GM19099 (cell line): Measurements from ENCODE around the gene SEPTIN7.

Experiments used
- POLR2A ChIP-seq: IDR thresholded peaks from 3 replicates; pipeline ENCODE4 v1.6.1; 2011; ENCODE audit warnings: low read depth; ENCODE audit not compliant: insufficient read length; ENCODE audit errors: extremely low read depth

SEPTIN7 gene

DNA sequence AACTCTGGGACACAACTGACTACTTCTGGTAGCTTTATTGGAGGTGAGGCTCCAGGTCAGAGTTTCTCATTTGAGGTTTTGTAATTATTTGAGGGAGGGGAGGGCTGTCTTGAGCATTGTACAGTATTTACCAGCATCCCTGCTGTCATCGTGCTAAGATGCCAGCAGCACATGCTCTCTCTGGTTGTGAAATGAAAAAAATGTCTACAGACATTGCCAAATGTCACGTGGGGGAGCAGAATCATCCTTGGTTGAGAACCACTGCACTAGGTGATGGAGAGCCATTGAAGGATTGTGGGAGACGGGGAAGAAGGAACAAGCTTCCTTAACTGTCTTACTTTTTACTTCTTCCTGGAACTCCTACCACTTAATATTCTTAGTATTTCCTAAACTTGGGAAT is 5.0 kb downstream of the SEPTIN7 start:
- no peak for TF ChIP-seq POLR2A

DNA sequence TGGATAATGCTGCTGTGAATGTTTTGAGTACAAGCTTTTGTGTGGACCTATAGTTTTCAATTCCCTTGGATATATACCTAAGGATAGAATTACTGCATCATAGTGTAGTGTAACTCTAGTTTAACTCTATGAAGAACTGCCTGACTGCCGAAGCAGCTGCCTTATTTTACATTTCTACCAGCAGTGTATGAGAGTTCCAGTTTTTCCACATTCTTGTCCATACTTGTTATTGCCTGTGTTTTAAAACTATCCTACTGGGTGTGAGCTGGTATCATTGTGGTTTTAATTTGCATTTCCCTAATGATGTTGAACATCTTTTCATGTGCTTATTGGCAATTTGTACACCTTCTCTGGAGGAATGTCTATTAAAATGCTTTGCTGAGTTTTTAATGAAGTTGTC is 15.7 kb downstream of the SEPTIN7 start:
- no peak for TF ChIP-seq POLR2A

DNA sequence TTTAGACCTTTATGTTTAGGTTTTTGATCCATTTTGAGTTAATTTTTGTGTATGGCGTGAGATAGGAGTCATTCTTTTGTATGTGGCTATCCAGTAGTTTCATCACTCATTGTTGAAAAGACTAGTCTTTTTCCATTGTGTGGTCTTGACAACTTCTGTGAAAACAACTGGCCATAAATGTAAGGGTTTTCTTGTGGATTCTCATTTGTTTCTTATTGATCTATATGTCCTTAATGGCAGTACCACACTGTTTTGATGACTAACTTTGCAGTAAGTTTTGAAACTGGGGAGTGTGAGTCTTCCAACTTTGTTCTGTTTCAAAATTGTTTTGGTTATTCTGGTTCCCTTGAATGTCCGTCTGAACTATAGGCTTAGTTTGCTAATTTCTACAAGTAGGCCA is 16.3 kb downstream of the SEPTIN7 start:
- no peak for TF ChIP-seq POLR2A

DNA sequence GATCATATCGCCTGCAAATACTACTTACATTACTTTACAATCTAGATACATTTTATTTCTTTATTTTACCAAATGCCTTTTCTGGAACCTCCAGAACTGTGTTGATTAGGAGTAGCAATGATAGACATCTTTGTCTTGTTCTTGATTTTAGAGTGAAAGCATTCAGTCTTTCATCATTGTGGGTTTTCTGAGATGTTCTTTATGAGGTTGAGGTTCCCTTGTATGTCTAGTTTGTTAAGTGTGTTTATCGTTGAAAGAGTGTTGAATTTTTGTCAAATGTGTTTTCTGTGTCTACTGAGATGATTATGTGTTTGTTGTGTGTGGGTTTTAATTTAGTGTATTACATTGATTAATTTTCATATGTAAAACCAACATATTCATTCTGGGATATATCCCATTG is 17.1 kb downstream of the SEPTIN7 start:
- TF ChIP-seq POLR2A: no peak

DNA sequence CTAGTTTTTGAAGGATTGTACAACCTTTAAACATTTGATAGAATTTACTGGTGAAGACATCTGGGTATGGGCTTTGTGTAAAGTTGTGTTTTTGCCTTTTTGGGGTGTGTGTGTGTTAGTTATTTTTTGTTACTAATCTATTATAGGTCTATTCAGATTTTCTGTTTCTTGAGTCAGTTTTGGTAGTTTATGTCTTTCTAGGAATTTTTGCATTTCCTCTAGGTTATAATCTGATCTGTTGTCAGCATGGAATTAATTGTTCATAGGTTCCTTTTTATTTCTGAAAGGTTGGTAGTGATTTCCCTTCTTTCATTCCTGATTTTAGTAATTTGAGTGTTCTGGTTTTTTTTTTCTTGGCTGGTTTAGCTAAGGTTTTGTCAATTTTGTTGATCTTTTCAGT is 17.7 kb downstream of the SEPTIN7 start:
- no peak for TF ChIP-seq POLR2A

DNA sequence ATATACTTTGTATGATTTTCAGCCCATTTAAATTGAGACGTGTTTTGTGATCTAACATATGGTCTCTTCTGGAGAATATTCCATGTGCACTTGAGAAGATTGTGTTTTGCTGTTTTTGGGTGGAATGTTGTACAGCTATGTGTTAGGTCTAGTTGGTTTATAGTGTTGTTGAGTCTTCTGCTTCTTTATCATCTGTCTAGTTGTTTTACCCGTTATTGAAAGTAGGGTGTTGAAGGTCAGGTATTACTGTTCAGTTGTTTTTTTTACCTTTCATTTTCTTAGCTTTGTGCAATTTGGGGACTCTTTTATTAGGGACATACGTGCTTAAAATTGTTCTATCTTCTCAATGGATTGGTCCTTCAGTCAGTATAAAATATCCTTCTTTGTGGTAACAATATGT is 18.5 kb downstream of the SEPTIN7 start:
- TF ChIP-seq POLR2A: no peak

DNA sequence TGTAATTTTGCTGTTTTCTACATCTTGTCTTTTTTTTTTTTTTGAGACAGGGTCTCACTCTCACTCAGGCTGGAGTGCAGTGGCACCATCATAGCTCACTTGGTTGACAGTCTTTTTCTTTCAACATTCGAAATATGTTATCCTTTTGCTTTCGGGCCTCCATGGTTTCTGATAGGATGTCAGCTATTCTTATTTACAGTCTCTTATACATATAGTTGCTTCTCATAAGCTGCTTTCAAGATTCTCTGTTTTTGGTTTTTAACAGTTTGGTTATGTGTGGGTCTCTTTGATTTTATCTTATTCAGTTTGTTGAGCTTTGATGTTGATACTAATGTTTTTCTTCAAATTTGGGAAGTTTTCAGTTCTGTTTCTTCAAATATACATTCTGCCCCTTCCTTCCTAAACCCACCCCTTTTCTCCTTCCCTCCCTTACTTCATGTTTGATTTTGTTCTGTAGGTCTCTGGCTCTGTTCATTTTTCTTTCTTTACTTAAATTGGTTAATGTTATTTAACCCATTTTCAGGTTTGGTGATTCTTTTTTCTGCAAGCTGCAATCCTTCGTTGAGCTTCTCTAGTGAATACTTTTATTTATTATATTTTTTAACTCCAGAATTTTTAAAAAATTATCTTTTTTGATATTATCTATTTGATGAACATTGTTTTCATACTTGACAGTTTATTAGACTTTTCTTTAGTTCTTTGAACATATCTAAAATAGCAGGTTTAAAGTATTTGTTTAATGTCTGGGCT is 19.3 kb downstream of the SEPTIN7 start:
- no peak for TF ChIP-seq POLR2A

DNA sequence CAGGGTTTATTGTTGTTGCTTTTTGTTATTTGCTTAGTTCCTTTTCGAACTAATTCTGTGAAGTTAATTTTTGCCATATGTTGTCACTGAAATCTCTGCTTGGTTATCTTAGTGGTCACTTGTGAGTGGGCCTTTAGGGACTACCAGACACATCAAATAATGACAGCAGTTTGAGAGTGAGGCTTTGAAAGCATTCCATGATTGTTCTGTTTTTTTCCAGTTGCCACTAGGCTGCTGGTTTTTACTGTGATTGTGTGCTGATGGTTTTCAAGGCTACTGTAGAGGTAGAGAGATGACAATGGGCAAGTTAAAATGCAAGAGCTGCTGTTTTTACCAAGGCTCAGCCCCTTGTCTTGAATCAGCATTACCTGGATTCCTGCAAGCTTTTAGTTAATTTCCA is 20.0 kb downstream of the SEPTIN7 start:
- TF ChIP-seq POLR2A: no peak

DNA sequence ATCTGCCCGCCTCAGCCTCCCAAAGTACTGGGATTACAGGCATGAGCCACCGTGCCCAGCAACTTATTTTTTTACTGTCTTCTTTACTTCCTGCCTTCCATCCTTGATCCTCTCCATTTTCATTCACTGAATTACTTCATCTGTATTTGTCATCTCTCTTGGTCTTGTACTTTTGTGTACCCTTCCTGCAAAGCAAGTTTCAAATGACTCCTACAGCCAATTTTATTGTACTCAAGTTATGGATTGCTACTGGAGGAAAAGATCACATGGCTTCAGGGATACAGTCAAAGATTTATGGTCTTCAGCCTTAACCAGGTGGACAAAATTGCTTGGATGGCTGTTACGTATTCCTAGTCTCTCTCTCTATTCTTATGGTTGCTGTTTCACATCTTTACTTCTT is 22.6 kb downstream of the SEPTIN7 start:
- TF ChIP-seq POLR2A: no peak

DNA sequence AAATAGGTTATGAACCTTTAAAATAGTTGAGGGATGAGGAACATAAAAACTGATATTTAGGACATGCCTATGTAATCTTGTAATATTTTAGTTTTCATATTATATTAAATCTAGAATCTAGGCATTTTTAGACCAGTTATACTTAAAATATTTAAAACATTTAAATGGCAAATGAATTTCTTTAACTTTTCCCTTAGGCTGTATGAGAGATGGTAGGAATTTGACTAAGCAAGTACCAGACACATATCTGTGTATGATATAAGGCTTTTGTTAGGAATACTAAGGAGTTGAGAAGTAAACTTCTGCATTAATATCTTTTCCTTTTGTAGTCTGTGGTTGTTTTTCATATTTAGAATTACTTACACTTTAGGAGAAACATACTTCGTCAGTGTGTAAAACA is 25.1 kb downstream of the SEPTIN7 start:
- TF ChIP-seq POLR2A: no peak

DNA sequence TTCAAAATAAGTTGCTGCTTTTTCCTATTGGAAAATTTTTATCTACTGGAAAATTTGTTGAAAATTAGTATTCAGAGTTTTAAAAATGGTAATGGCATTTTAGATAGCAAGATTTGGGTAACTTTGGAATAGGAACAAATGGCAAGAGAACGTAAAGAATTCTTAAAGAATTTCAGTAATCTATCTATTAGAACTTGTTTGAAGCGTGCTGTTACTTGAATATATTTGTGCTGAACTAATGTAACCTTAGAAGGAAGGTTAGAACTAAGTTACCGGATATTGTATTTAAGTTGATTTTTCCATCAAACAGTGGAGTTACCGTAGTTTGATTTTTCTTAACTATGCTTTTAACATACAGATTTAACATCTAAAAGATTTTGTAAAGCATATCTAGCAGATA is 25.9 kb downstream of the SEPTIN7 start:
- no peak for TF ChIP-seq POLR2A

DNA sequence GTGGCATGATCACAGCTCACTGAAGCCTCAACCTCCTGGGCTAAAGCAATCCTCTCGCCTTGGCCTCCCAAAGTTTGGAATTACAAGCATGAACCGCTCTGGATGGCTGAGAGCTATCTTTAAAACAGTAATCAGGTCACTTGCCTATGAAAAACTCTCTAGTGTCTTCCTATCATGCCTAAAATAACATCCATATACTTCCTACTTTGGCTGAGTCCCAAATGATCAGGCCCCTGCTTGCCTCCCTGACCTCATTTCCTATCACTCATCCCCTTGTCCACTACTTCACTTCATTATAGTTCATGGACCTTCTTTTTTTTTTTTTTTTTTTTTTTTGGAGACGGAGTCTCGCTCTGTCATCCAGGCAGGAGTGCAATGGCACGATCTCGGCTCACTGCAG is 28.0 kb downstream of the SEPTIN7 start:
- TF ChIP-seq POLR2A: no peak

DNA sequence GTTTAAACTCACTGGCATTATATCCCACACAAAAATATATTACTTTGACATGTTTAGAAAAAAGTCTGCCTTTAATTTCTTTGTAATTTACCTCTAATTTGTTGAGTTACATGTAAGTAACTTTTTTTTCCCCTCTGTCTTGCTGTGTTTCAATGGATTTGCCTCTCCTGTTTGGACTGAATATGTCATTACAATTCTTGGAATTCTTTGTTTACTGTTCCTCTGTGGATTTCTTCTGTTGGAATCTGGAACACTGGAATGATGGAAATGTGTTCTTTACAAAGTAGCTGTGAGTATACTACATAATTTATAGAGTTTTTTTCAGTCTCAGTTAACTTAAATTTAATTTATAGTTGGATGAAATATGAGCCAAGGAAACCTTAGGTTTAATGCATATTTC is 30.4 kb downstream of the SEPTIN7 start:
- no peak for TF ChIP-seq POLR2A

DNA sequence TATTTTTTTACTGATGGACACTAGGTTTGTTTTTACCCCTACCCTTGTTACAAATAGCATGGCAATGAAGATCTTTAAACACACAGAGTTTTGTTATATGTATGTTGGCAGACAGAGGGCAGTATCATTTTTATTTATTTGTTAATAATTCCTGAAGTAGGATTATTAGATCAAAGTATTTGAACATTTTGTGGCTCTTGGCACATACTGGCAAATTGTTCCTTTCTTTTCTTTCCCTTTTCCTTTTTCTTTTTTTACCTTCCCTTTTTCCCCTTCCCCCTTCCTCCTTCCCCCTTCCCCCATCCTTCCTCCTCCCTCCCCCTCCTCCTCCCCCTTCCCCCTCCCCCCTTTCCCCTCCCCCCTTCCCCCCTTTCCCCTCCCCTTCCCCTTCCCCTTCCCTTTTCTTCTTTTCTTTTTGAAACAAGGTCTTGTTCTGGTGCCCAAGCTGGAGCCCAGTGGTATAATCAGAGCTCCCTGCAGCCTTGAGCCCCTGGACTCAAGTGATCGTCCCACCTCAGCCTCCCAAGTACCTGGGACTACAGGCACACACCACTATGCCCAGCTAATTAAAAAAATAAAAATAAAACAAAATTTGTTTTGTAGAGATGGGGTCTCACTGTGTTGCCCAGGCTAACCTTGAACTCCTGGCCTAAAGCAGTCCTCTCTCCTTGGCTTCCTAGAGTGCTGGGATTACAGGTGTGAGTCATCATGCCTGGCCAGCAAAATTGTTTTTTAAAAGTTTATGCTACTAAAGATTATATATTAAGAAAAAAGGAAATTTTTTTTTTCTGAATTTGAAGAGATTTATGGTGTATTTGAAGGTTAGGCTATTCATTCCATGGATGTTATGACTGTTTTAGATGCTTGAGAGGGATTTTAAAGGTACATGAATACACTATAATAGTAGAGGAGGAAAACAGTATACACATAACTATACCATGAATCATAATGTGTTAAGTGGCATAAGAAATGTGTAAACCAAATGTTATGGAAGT is 39.3 kb downstream of the SEPTIN7 start:
- TF ChIP-seq POLR2A: no peak

DNA sequence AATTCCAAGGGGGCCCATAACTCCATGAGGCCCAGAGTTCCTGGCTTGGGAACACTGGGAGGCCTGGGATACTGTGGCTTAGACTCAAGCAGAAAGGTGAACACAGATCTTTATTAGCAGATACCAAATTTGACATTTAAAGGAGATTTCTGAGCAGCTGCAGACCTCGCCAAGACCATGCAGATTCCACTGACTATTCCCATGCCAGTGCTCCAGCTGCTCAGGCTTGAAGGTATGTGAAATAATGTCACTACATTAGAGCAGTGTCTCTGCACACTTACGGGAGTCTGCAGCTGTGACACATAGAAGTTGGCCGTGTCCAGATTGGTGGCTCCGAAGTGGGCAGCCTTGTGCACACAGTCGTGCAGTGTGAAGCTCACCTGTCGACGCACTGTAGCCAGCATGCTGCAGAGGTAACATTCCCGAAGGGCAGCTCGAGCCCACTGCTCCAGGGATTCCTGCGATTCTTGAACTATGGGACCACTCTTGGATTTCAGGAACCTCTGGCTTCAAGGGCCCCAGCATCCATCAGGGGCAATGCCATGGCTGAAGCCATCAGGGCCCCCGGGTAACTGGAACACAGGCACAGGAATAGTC is 46.1 kb downstream of the SEPTIN7 start:
- no peak for TF ChIP-seq POLR2A
